K562 (cell line): ENCODE measurements around the gene LIPT2. TPM values are rescaled to one million over a fixed set of nuclear protein-coding genes. Genes with fewer than 3 reads are reported as not detected.
"Not testable (repeated sequence)": the region's sequence is repeated elsewhere in the genome, so short reads cannot be mapped to it uniquely, and the experiment has no call there.

ENCODE experiments used
- ATAC-seq: fragments of 200-7000 bp; cut with Tn5 transposase; 3 replicates; pipeline ENCODE4 v1.9.1; 2020; ENCODE audit warnings: moderate library complexity
- BruUV-seq: library from RNA; stranded (reverse); fragments of 400-500 nt; replicated peaks from 2 replicates; lab custom pipeline; 2021; lab: Mats Ljungman, UMichigan
- CTCF ChIA-PET: fragments of 300-600 bp; formaldehyde crosslinking; extraction: SDS; loops from one replicate; lab custom pipeline; 2021; ENCODE audit warnings: low intra/inter-chr PET ratio; lab: Yijun Ruan, JAX
- POLR2A ChIA-PET: fragments of 300-600, 350-650 bp; sonication (Branson Sonifier 250); formaldehyde crosslinking; extraction: SDS; loops from one replicate; lab custom pipeline; 2021; ENCODE audit warnings: antibody characterized with exemption, inconsistent platforms; lab: Yijun Ruan, JAX
- DNase-seq, 4 experiments: peaks; one replicate each; pipeline versions ENCODE4 v3.0.0 to v3.0.0-alpha.2; 2011 to 2018; ENCODE audit warnings: low spot score in 3 of 4, mixed read lengths in 3 of 4; ENCODE audit errors: extremely low read depth in 1 of 4
- FAIRE-seq: peaks from 2 replicates; lab custom pipeline; 2011; peaks lifted over from hg19 to GRCh38; lab: Jason Lieb, UNC
- H2AFZ ChIP-seq: 2 replicates; pipeline ENCODE4 v1.6.0; 2011; ENCODE audit warnings: low read depth, low read length, control low read depth, inconsistent platforms
- H3K27ac ChIP-seq: fragments of 200-600 bp; 3 replicates; pipeline ENCODE4 v1.8.0; 2011; ENCODE audit warnings: low read depth, mild to moderate bottlenecking, control low read depth, inconsistent platforms, low read length, moderate library complexity, mixed read lengths; ENCODE audit errors: extremely low read depth
- H3K27me3 ChIP-seq, 2 experiments: fragments of 300-600 bp in 1 of 2; 2 replicates in 1 of 2; 3 replicates in 1 of 2; pipeline versions ENCODE4 v1.6.0 to v1.8.0; 2011; ENCODE audit warnings: inconsistent platforms in 2 of 2, low read length in 2 of 2, mild to moderate bottlenecking in 1 of 2, mixed read lengths in 1 of 2, moderate library complexity in 1 of 2; ENCODE audit not compliant: control insufficient read depth in 2 of 2, insufficient read depth in 2 of 2
- H3K36me3 ChIP-seq: fragments of 300-600 bp; 3 replicates; pipeline ENCODE4 v1.8.0; 2011; ENCODE audit warnings: mild to moderate bottlenecking, low read length, inconsistent platforms; ENCODE audit not compliant: control insufficient read depth, insufficient read depth
- H3K4me1 ChIP-seq, 2 experiments: fragments of 200-600 bp in 1 of 2; replicated peaks in 1 of 2; 2 replicates in 1 of 2; 3 replicates in 1 of 2; pipeline versions ENCODE4 v1.5.1 to v1.8.0; 2011; ENCODE audit warnings: inconsistent platforms in 2 of 2, low read length in 2 of 2, mild to moderate bottlenecking in 1 of 2, mixed read lengths in 1 of 2, moderate library complexity in 1 of 2; ENCODE audit not compliant: control insufficient read depth in 2 of 2, insufficient read depth in 2 of 2
- H3K4me2 ChIP-seq: 2 replicates; pipeline ENCODE4 v1.6.1; 2011; ENCODE audit warnings: low read length, control low read depth, inconsistent platforms, mixed read lengths; ENCODE audit not compliant: insufficient read depth
- H3K4me3 ChIP-seq: fragments of 200-600 bp; sonication (generic), shearing (Covaris generic); 2 replicates; pipeline ENCODE4 v1.5.1; 2016; ENCODE audit warnings: control low read depth, inconsistent platforms
- H3K79me2 ChIP-seq: fragments of 200-600 bp; 3 replicates; pipeline ENCODE4 v1.8.0; 2011; ENCODE audit warnings: low read length, inconsistent platforms; ENCODE audit not compliant: control insufficient read depth, insufficient read depth
- H3K9ac ChIP-seq, 2 experiments: 2 replicates each; pipeline versions ENCODE4 v1.6.0 to v1.6.1; 2011; ENCODE audit warnings: low read depth in 2 of 2, low read length in 2 of 2, control low read depth in 1 of 2, inconsistent platforms in 1 of 2, mild to moderate bottlenecking in 1 of 2, mixed read lengths in 1 of 2; ENCODE audit not compliant: insufficient read depth in 1 of 2
- H3K9me1 ChIP-seq: one replicate; pipeline ENCODE4 v1.6.0; 2011; ENCODE audit warnings: inconsistent platforms, mild to moderate bottlenecking, low read length, moderate library complexity; ENCODE audit not compliant: control insufficient read depth, insufficient read depth
- H3K9me3 ChIP-seq: replicated peaks from 2 replicates; pipeline ENCODE4 v1.5.1; 2011; ENCODE audit warnings: low read depth, low read length, inconsistent platforms; ENCODE audit not compliant: control insufficient read depth, insufficient read depth
- H4K20me1 ChIP-seq: replicated peaks from 2 replicates; pipeline ENCODE4 v1.6.1; 2011; ENCODE audit warnings: low read length, inconsistent platforms, mixed read lengths; ENCODE audit not compliant: control insufficient read depth, insufficient read depth
- NFE2 ChIP-seq: IDR thresholded peaks from 2 replicates; pipeline ENCODE4 v1.6.1; 2014; ENCODE audit warnings: antibody characterized with exemption, low read depth
- UBTF ChIP-seq, 2 experiments: IDR thresholded peaks; 2 replicates each; pipeline ENCODE4 v1.6.1; 2012; ENCODE audit warnings: improper control_type of control experiment in 2 of 2, low read depth in 2 of 2, low read length in 2 of 2, borderline replicate concordance in 1 of 2
- ZNF146 ChIP-seq: IDR thresholded peaks from one replicate; pipeline ENCODE4 v1.6.1; 2018; ENCODE audit warnings: missing compliant biosample characterization; ENCODE audit not compliant: unreplicated experiment
- WGBS: fragments of 100-300 bp; shearing (Covaris generic); methylation state at CpG from one replicate; pipeline ENCODE4 v1.1.6; 2016; ENCODE audit warnings: low coverage, mixed read lengths; ENCODE audit not compliant: insufficient coverage; ENCODE audit errors: missing lambda C conversion rate; 5-methylcytosine and 5-hydroxymethylcytosine counted together
- in situ Hi-C: fragments of 300-500 bp; cut with MboI; formaldehyde crosslinking; loops from 4 replicates; pipeline ENCODE4 v1.15.0; 2018; ENCODE audit warnings: inconsistent platforms, mixed read lengths
- intact Hi-C: fragments of 100-400 bp; cut with micrococcal nuclease; formaldehyde crosslinking; loops from 2 replicates; pipeline ENCODE4 v1.14.2; 2022
- polyA plus RNA-seq, 8 experiments: library from polyadenylated mRNA; depleted of rRNA in 4 of 8; stranded (reverse) in 5 of 8; unstranded in 3 of 8; fragments of >200 nt; fragmentation: Nextera tagmentation in 2 of 8; fragmentation: Illumina TruSeq in 1 of 8; extraction: Ambion mirVana in 2 of 8; extraction: Trizol in 1 of 8; gene quantifications; 2 replicates each; pipeline versions ENCODE4 v1.2.1 to v1.2.3, GENCODE V29; 2011 to 2014; ENCODE audit warnings: inconsistent platforms in 1 of 8, missing spikeins in 1 of 8
- total RNA-seq, 7 experiments: library from RNA; depleted of rRNA in 6 of 7; stranded (reverse); fragments of >200 nt in 6 of 7; fragmentation: Illumina TruSeq in 2 of 7; extraction: Trizol in 2 of 7; gene quantifications; 2 replicates each; pipeline versions ENCODE4 v1.2.1 to v1.2.3, GENCODE V29; 2011 to 2021; ENCODE audit warnings: low replicate concordance in 1 of 7

The LIPT2 gene
- total and polyA plus RNA-seq, 9 of the 15 experiments (the other 6 are each of a cell fraction or from before 2014, with no cell fraction given) = 1.00 to 5.2 (median 3.5) TPM

GRCh38 chr11:74517592-74517991 is 24.1 kb upstream of the LIPT2 start:
- H3K4me3 ChIP-seq, H3K9ac ChIP-seq, H4K20me1 ChIP-seq, H3K4me1 ChIP-seq, H3K4me2 ChIP-seq, CTCF ChIA-PET, ATAC-seq, POLR2A ChIA-PET, H3K79me2 ChIP-seq, BruUV-seq, H3K36me3 ChIP-seq, DNase-seq, H3K9me3 ChIP-seq, H3K9me1 ChIP-seq, H3K27ac ChIP-seq, H2AFZ ChIP-seq, FAIRE-seq, H3K27me3 ChIP-seq, in situ Hi-C loops, intact Hi-C loops: not testable (repeated sequence)
- peak; percentile 71 for TF ChIP-seq ZNF146
- 21% methylated on average over 6 of the region's 6 CpGs for WGBS

- Histone ChIP-seq H4K20me1 (no peaks in the 10 kb centered on the region), H3K27ac (no peak overlapping the region), H3K79me2 (no peaks in the 10 kb centered on the region), H3K4me3 (no peak overlapping the region), H3K9me1 (no peaks in the 10 kb centered on the region), H3K4me1 (peaks cover 5 to 12% of the 10 kb centered on the region in 2 experiments; a peak in 3 of 5 replicates), H3K36me3 (no peaks in the 10 kb centered on the region), H3K9ac (no peak overlapping the region), H2AFZ (no peak overlapping the region), H3K27me3 (no peaks in the 10 kb centered on the region), H3K4me2 (no peak overlapping the region), H3K9me3 (0 out of 2 replicates have a peak, but pooled peaks cover 4% of the 10 kb centered on the region)
- no TSS peak for BruUV-seq
- WGBS = 11% methylated on average over 2 of the region's 2 CpGs
- TF ChIP-seq UBTF (IDR thresholded peaks at IDR 0.05; ENCODE audit: borderline replicate concordance in 1 of 2, low read depth in 2 of 2, low read length in 2 of 2) (no peak), NFE2 (no peak)
- intact Hi-C loops = no loop called here
- FAIRE-seq (no peak), DNase-seq (no peak), ATAC-seq (no peak)
- ChIA-PET CTCF (no interaction called here), POLR2A (interaction anchor here (0.6 to 1.8 kb wide), 2 partner anchors 14 to 199 kb away, joined by 3 to 7 read pairs; partner anchors contain the start of gene LIPT2)
- in situ Hi-C loops = no loop called here
Measured at GRCh38 chr11:74507582-74507981, 14.1 kb upstream of the LIPT2 start.
